KMS-11 (cell line): Measurements from ENCODE around the gene SEMA3A.

Source experiments
- H2AFZ ChIP-seq: fragments of 200-600 bp; sonication (generic); 2 replicates; pipeline ENCODE4 v1.6.1; 2016; ENCODE audit warnings: antibody characterized with exemption, mixed run types, low read depth
- H3K27ac ChIP-seq: fragments of 200-600 bp; sonication (generic); 2 replicates; pipeline ENCODE4 v1.6.1; 2016; ENCODE audit warnings: mild to moderate bottlenecking, mixed run types
- H3K27me3 ChIP-seq: fragments of 200-600 bp; sonication (generic); 2 replicates; pipeline ENCODE4 v1.6.1; 2017; ENCODE audit warnings: mild to moderate bottlenecking, low read depth, mixed run types, moderate library complexity; ENCODE audit not compliant: insufficient read depth
- H3K36me3 ChIP-seq: fragments of 200-600 bp; sonication (generic); 2 replicates; pipeline ENCODE4 v1.6.1; 2017; ENCODE audit warnings: mild to moderate bottlenecking, mixed run types; ENCODE audit not compliant: insufficient read depth
- H3K4me1 ChIP-seq: fragments of 200-600 bp; sonication (generic); 2 replicates; pipeline ENCODE4 v1.6.1; 2016; ENCODE audit warnings: mild to moderate bottlenecking, low read depth, mixed run types; ENCODE audit not compliant: poor library complexity, severe bottlenecking
- H3K4me2 ChIP-seq: fragments of 200-600 bp; sonication (generic); 2 replicates; pipeline ENCODE4 v1.7.0; 2016; ENCODE audit warnings: mild to moderate bottlenecking, mixed run types
- H3K4me3 ChIP-seq: fragments of 200-600 bp; sonication (generic); IDR thresholded peaks from 2 replicates; pipeline ENCODE4 v1.6.1; 2017; ENCODE audit warnings: low read depth, low read length, mixed read lengths; ENCODE audit not compliant: insufficient read depth
- H3K79me2 ChIP-seq: fragments of 200-600 bp; sonication (generic); 2 replicates; pipeline ENCODE4 v1.6.1; 2016; ENCODE audit warnings: low read depth, mixed run types; ENCODE audit not compliant: insufficient read depth
- H3K9ac ChIP-seq: fragments of 200-600 bp; sonication (generic); 2 replicates; pipeline ENCODE4 v1.6.1; 2016; ENCODE audit warnings: mild to moderate bottlenecking, mixed run types
- H4K20me1 ChIP-seq: fragments of 200-600 bp; sonication (generic); 2 replicates; pipeline ENCODE4 v1.6.1; 2016; ENCODE audit warnings: mild to moderate bottlenecking, mixed run types; ENCODE audit not compliant: insufficient read depth
- CTCF ChIP-seq: fragments of 200-600 bp; sonication (generic); conservative IDR thresholded peaks from 2 replicates; pipeline ENCODE4 v1.6.1; 2017; ENCODE audit warnings: low read depth, mild to moderate bottlenecking, antibody characterized with exemption, low read length, moderate library complexity, mixed read lengths

The SEMA3A gene

GRCh38 chr7:84232646-84233045 lies 38.1 kb upstream of the SEMA3A start:
- Histone ChIP-seq H3K4me3 (no peak overlapping the region), H3K79me2 (no peaks in the 10 kb centered on the region), H3K27me3 (no peaks in the 10 kb centered on the region), H3K27ac (no peak overlapping the region), H3K36me3 (no peaks in the 10 kb centered on the region), H3K4me1 (no peaks in the 10 kb centered on the region), H3K4me2 (no peak overlapping the region), H2AFZ (no peak overlapping the region), H4K20me1 (no peaks in the 10 kb centered on the region), H3K9ac (no peak overlapping the region)
- no peak for TF ChIP-seq CTCF

DNA sequence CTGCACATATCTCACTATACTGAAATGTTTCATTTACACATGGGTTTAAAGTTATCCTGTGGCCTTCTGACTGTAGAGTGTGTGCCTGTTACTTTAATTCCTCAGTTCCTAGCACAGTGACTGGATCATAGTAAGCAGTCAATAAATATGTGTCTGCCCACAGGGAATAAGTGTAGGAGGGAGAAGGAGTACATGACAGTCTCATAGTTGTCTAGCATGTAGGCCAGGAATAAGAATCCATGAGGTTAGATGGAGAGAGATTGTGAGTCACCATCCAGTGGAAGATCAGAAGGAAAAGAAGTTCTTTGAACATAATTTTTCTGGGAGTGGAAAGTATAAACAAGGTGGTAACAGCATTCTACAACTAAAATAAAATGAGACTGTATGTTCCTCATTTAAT lies 36.6 kb upstream of the SEMA3A start:
- Histone ChIP-seq H3K4me2 (no peak overlapping the region), H3K27ac (no peak overlapping the region), H2AFZ (no peak overlapping the region), H3K4me1 (no peaks in the 10 kb centered on the region), H3K27me3 (no peaks in the 10 kb centered on the region), H3K4me3 (no peak overlapping the region), H3K36me3 (no peaks in the 10 kb centered on the region), H3K9ac (no peak overlapping the region), H3K79me2 (no peaks in the 10 kb centered on the region), H4K20me1 (no peaks in the 10 kb centered on the region)
- TF ChIP-seq CTCF, result no peak

GRCh38 chr7:84230491-84230890 lies 35.9 kb upstream of the SEMA3A start:
- H3K9ac ChIP-seq, result no peak overlapping the region
- H4K20me1 ChIP-seq, result no peaks in the 10 kb centered on the region
- no peaks in the 10 kb centered on the region for H3K79me2 ChIP-seq
- no peak overlapping the region for H3K27ac ChIP-seq
- H3K4me3 ChIP-seq, result no peak overlapping the region
- no peak for TF ChIP-seq CTCF
- no peak overlapping the region for H2AFZ ChIP-seq
- H3K27me3 ChIP-seq, result no peaks in the 10 kb centered on the region
- H3K4me1 ChIP-seq, result no peaks in the 10 kb centered on the region
- H3K36me3 ChIP-seq, result no peaks in the 10 kb centered on the region
- no peak overlapping the region for H3K4me2 ChIP-seq

- no peak overlapping the region for H3K27ac ChIP-seq
- H3K9ac ChIP-seq, result no peak overlapping the region
- no peak overlapping the region for H3K4me2 ChIP-seq
- no peaks in the 10 kb centered on the region for H3K27me3 ChIP-seq
- no peak for TF ChIP-seq CTCF
- no peaks in the 10 kb centered on the region for H4K20me1 ChIP-seq
- H3K79me2 ChIP-seq, result no peaks in the 10 kb centered on the region
- H3K4me3 ChIP-seq, result no peak overlapping the region
- no peak overlapping the region for H2AFZ ChIP-seq
- no peaks in the 10 kb centered on the region for H3K36me3 ChIP-seq
- no peaks in the 10 kb centered on the region for H3K4me1 ChIP-seq
Observed at GRCh38 chr7:84228526-84228925, 33.9 kb upstream of the SEMA3A start.

GRCh38 chr7:84226759-84227158 lies 32.2 kb upstream of the SEMA3A start:
- Histone ChIP-seq H3K27ac (no peak overlapping the region), H4K20me1 (no peaks in the 10 kb centered on the region), H3K4me2 (no peak overlapping the region), H3K36me3 (no peaks in the 10 kb centered on the region), H3K9ac (no peak overlapping the region), H3K79me2 (no peaks in the 10 kb centered on the region), H2AFZ (no peak overlapping the region), H3K27me3 (no peaks in the 10 kb centered on the region), H3K4me1 (no peaks in the 10 kb centered on the region), H3K4me3 (no peak overlapping the region)
- TF ChIP-seq CTCF, result no peak
